SH-SY5Y (cell line): Measurements from ENCODE around the gene FER.

Experiments used
- GATA2 ChIP-seq: IDR thresholded peaks from 2 replicates; pipeline ENCODE4 v1.6.1; 2011; ENCODE audit warnings: mild to moderate bottlenecking, low read depth, low read length
- GATA3 ChIP-seq: IDR thresholded peaks from 2 replicates; pipeline ENCODE4 v1.6.1; 2011; ENCODE audit warnings: low read depth, mild to moderate bottlenecking, low read length, moderate library complexity

- TF ChIP-seq GATA2 = no peak
- no peak for TF ChIP-seq GATA3
Observed at GRCh38 chr5:108743846-108744245, 3.9 kb upstream of the FER start.
